H9 (cell line): ENCODE data around the gene ENPP7. TPM values are rescaled to one million over a fixed set of nuclear protein-coding genes. Genes with fewer than 3 reads are reported as not detected.

Experiments
- DNase-seq: peaks from one replicate; pipeline ENCODE4 v3.0.0-alpha.2; 2017
- H2AFZ ChIP-seq: one replicate; pipeline ENCODE4 v1.6.1; 2013; ENCODE audit warnings: mild to moderate bottlenecking, low read length, control low read depth, moderate library complexity
- H2AK5ac ChIP-seq: 2 replicates; pipeline ENCODE4 v1.6.1; 2013; ENCODE audit warnings: low read length, control low read depth, mixed read lengths; ENCODE audit not compliant: insufficient read length
- H2BK120ac ChIP-seq: one replicate; pipeline ENCODE4 v1.6.1; 2013; ENCODE audit warnings: low read depth, mild to moderate bottlenecking, low read length, control low read depth, inconsistent platforms; ENCODE audit not compliant: poor library complexity, severe bottlenecking
- H2BK12ac ChIP-seq: 2 replicates; pipeline ENCODE4 v1.6.1; 2013; ENCODE audit warnings: low read length, control low read depth, mixed read lengths, low read depth; ENCODE audit not compliant: insufficient read length
- H2BK15ac ChIP-seq: 2 replicates; pipeline ENCODE4 v1.6.1; 2013; ENCODE audit warnings: low read depth, low read length, control low read depth
- H2BK20ac ChIP-seq: one replicate; pipeline ENCODE4 v1.6.1; 2013; ENCODE audit warnings: low read depth, mild to moderate bottlenecking, low read length, control low read depth, inconsistent platforms; ENCODE audit not compliant: poor library complexity, severe bottlenecking
- H2BK5ac ChIP-seq: 2 replicates; pipeline ENCODE4 v1.6.1; 2013; ENCODE audit warnings: low read length, control low read depth, mixed read lengths; ENCODE audit not compliant: insufficient read length
- H3K14ac ChIP-seq: 2 replicates; pipeline ENCODE4 v1.6.1; 2013; ENCODE audit warnings: low read length, control low read depth; ENCODE audit not compliant: insufficient read depth
- H3K18ac ChIP-seq: 2 replicates; pipeline ENCODE4 v1.6.1; 2013; ENCODE audit warnings: low read depth, mild to moderate bottlenecking, mixed read lengths, low read length, control low read depth; ENCODE audit not compliant: insufficient read length
- H3K23ac ChIP-seq: 2 replicates; pipeline ENCODE4 v1.6.1; 2013; ENCODE audit warnings: low read length, control low read depth, mixed read lengths, low read depth; ENCODE audit not compliant: insufficient read length
- H3K23me2 ChIP-seq: 2 replicates; pipeline ENCODE4 v1.6.1; 2013; ENCODE audit warnings: low read depth, mild to moderate bottlenecking, mixed read lengths, low read length, control low read depth; ENCODE audit not compliant: insufficient read length, poor library complexity, severe bottlenecking
- H3K27ac ChIP-seq: 2 replicates; pipeline ENCODE4 v1.5.1; 2013; ENCODE audit warnings: low read length, control low read depth, mixed read lengths, low read depth; ENCODE audit not compliant: insufficient read length
- H3K27me3 ChIP-seq: 2 replicates; pipeline ENCODE4 v1.6.1; 2013; ENCODE audit warnings: low read length, control low read depth, inconsistent platforms; ENCODE audit not compliant: insufficient read depth
- H3K4ac ChIP-seq: 2 replicates; pipeline ENCODE4 v1.6.1; 2013; ENCODE audit warnings: low read depth, mild to moderate bottlenecking, control low read depth, inconsistent platforms, low read length, moderate library complexity
- H3K4me1 ChIP-seq: 2 replicates; pipeline ENCODE4 v1.6.1; 2013; ENCODE audit warnings: low read length, control low read depth, inconsistent platforms; ENCODE audit not compliant: insufficient read depth
- H3K4me2 ChIP-seq: 2 replicates; pipeline ENCODE4 v1.6.1; 2013; ENCODE audit warnings: low read length, control low read depth, mixed read lengths; ENCODE audit not compliant: insufficient read length, insufficient read depth
- H3K56ac ChIP-seq: 2 replicates; pipeline ENCODE4 v1.6.1; 2013; ENCODE audit warnings: low read depth, mild to moderate bottlenecking, mixed read lengths, low read length, control low read depth; ENCODE audit not compliant: insufficient read length
- H3K79me1 ChIP-seq: 2 replicates; pipeline ENCODE4 v1.6.1; 2013; ENCODE audit warnings: low read depth, mild to moderate bottlenecking, moderate library complexity, low read length, control low read depth, inconsistent platforms; ENCODE audit not compliant: insufficient read depth, poor library complexity, severe bottlenecking
- H3K79me2 ChIP-seq: 2 replicates; pipeline ENCODE4 v1.6.1; 2013; ENCODE audit warnings: low read length, control low read depth, inconsistent platforms; ENCODE audit not compliant: insufficient read depth
- H3K9ac ChIP-seq: 2 replicates; pipeline ENCODE4 v1.6.1; 2013; ENCODE audit warnings: low read length, control low read depth, mixed read lengths; ENCODE audit not compliant: insufficient read length; ENCODE audit errors: extremely low read depth
- H3K9me3 ChIP-seq: one replicate; pipeline ENCODE4 v1.6.1; 2013; ENCODE audit warnings: low read depth, low read length, inconsistent platforms; ENCODE audit not compliant: control insufficient read depth
- H3T11ph ChIP-seq: one replicate; pipeline ENCODE4 v1.6.1; 2013; ENCODE audit warnings: mild to moderate bottlenecking, low read length, control low read depth, inconsistent platforms
- H4K20me1 ChIP-seq: one replicate; pipeline ENCODE4 v1.6.1; 2013; ENCODE audit not compliant: control insufficient read depth, insufficient read length, insufficient read depth
- H4K5ac ChIP-seq: 2 replicates; pipeline ENCODE4 v1.6.1; 2013; ENCODE audit warnings: low read depth, mild to moderate bottlenecking, mixed read lengths, low read length, control low read depth; ENCODE audit not compliant: insufficient read length
- H4K8ac ChIP-seq: replicated peaks from 2 replicates; pipeline ENCODE4 v1.6.1; 2013; ENCODE audit warnings: low read length, control low read depth, mixed read lengths, low read depth; ENCODE audit not compliant: insufficient read length
- H4K91ac ChIP-seq: 2 replicates; pipeline ENCODE4 v1.6.1; 2013; ENCODE audit warnings: low read depth, mild to moderate bottlenecking, moderate library complexity, mixed read lengths, low read length, control low read depth; ENCODE audit not compliant: insufficient read length
- H3K27ac Mint-ChIP-seq, 3 experiments: 2 replicates in 2 of 3; 3 replicates in 1 of 3; pipeline ENCODE4 v1.8.0; 2020 to 2021; ENCODE audit warnings: mixed read lengths in 3 of 3, mild to moderate bottlenecking in 1 of 3, moderate library complexity in 1 of 3
- H3K27me3 Mint-ChIP-seq: 2 replicates; pipeline ENCODE4 v1.8.0; 2021; ENCODE audit warnings: low read depth, mild to moderate bottlenecking, moderate library complexity, mixed read lengths
- H3K36me3 Mint-ChIP-seq, 3 experiments: 2 replicates in 2 of 3; 3 replicates in 1 of 3; pipeline ENCODE4 v1.8.0; 2020 to 2021; ENCODE audit warnings: low read depth in 3 of 3, mixed read lengths in 3 of 3; ENCODE audit not compliant: insufficient read depth in 1 of 3
- H3K4me1 Mint-ChIP-seq, 2 experiments: 2 replicates each; pipeline ENCODE4 v1.8.0; 2020; ENCODE audit warnings: mixed read lengths in 2 of 2
- H3K4me3 Mint-ChIP-seq, 2 experiments: 2 replicates in 1 of 2; 3 replicates in 1 of 2; pipeline ENCODE4 v1.8.0; 2020 to 2021; ENCODE audit warnings: mild to moderate bottlenecking in 2 of 2, mixed read lengths in 2 of 2, moderate library complexity in 1 of 2
- H3K9me3 Mint-ChIP-seq, 2 experiments: 2 replicates in 1 of 2; 3 replicates in 1 of 2; pipeline ENCODE4 v1.8.0; 2020; ENCODE audit warnings: mild to moderate bottlenecking in 2 of 2, mixed read lengths in 2 of 2, moderate library complexity in 1 of 2
- CTCF ChIP-seq: fragments of 200-600 bp; sonication (generic); conservative IDR thresholded peaks from 3 replicates; pipeline ENCODE4 v1.8.0; 2021; ENCODE audit warnings: antibody characterized with exemption, mild to moderate bottlenecking
- WGBS: extraction: QIAGEN DNeasy Blood & Tissue Kit; methylation state at CpG from one replicate; pipeline ENCODE4 v1.1.7; 2013; ENCODE audit warnings: missing lambda C conversion rate, low lambda C conversion rate, mixed read lengths; ENCODE audit not compliant: insufficient read length; ENCODE audit errors: extremely low coverage; 5-methylcytosine and 5-hydroxymethylcytosine counted together
- total RNA-seq: library from RNA; stranded (reverse); gene quantifications from 2 replicates; pipeline ENCODE4 v1.2.1, GENCODE V29; 2021

The ENPP7 gene
- total RNA-seq, 1 experiment from 2014 or later: not detected

- no peak overlapping the region for H4K8ac ChIP-seq
- no peaks in the 10 kb centered on the region for H3K9me3 ChIP-seq
- H4K5ac ChIP-seq: no peak overlapping the region
- no peak overlapping the region for H3K9ac ChIP-seq
- no peak overlapping the region for H3K23ac ChIP-seq
- peaks cover 9% of the 10 kb centered on the region for H4K20me1 ChIP-seq
- DNase-seq: no peak
- no peak overlapping the region for H3K4ac ChIP-seq
- H4K91ac ChIP-seq: no peak overlapping the region
- H3K27me3 Mint-ChIP-seq: peaks cover 15% of the 10 kb centered on the region
- peaks cover 13% of the 10 kb centered on the region for H3K23me2 ChIP-seq
- H2AK5ac ChIP-seq: no peak overlapping the region
- 0 out of 2 replicates have a peak, but pooled peaks cover 2% of the 10 kb centered on the region for H3K79me2 ChIP-seq
- H2BK12ac ChIP-seq: no peak overlapping the region
- no peak overlapping the region for H3K18ac ChIP-seq
- H2BK20ac ChIP-seq: no peak overlapping the region
- no peak overlapping the region for H3K4me3 Mint-ChIP-seq
- no peaks in the 10 kb centered on the region for H3K9me3 Mint-ChIP-seq
- H3K27ac Mint-ChIP-seq: no peak overlapping the region
- H3K4me1 ChIP-seq: peaks cover 3% of the 10 kb centered on the region; the same call in 1 of the 2 replicates
- H3K27ac ChIP-seq: no peak overlapping the region
- no peak overlapping the region for H2BK120ac ChIP-seq
- H3K4me2 ChIP-seq: no peak overlapping the region
- H3K27me3 ChIP-seq: no peaks in the 10 kb centered on the region
- no peak overlapping the region for H2AFZ ChIP-seq
- peaks cover 3% of the 10 kb centered on the region for H3K79me1 ChIP-seq
- H3K56ac ChIP-seq: no peak overlapping the region
- H3K4me1 Mint-ChIP-seq: peaks cover 38 to 39% of the 10 kb centered on the region in 2 experiments
- no peak overlapping the region for H2BK15ac ChIP-seq
- no peak overlapping the region for H3K14ac ChIP-seq
- no peak overlapping the region for H3T11ph ChIP-seq
- no peak overlapping the region for H2BK5ac ChIP-seq
- WGBS: no CpG with 5 or more reads among the region's 27 CpGs
- no peak for TF ChIP-seq CTCF
- peaks cover 45 to 64% (median 62%) of the 10 kb centered on the region in 3 experiments for H3K36me3 Mint-ChIP-seq
These were observed 51.2 kb downstream of the ENPP7 start for GRCh38 chr17:79781736-79782575.
